SJCRH30 (cell line): ENCODE results near the gene KRTAP1-5. TPM values are rescaled to one million over a fixed set of nuclear protein-coding genes. Genes with fewer than 3 reads are reported as not detected.
"Not testable (repeated sequence)": the region's sequence is repeated elsewhere in the genome, so short reads cannot be mapped to it uniquely, and the experiment has no call there.

ENCODE experiments used
- DNase-seq, 2 experiments: peaks; one replicate each; pipeline ENCODE4 v3.0.0-alpha.2; 2015 to 2020
- H3K27ac ChIP-seq: fragments of 250-450 bp; sonication (Bioruptor Pico); 2 replicates; pipeline ENCODE4 v1.5.1; 2020; ENCODE audit warnings: mild to moderate bottlenecking, moderate library complexity
- H3K27me3 ChIP-seq: fragments of 250-450 bp; sonication (Bioruptor Pico); 2 replicates; pipeline ENCODE4 v1.5.1; 2020; ENCODE audit warnings: mild to moderate bottlenecking, moderate library complexity
- H3K36me3 ChIP-seq: fragments of 250-450 bp; sonication (Bioruptor Pico); 2 replicates; pipeline ENCODE4 v1.5.1; 2020; ENCODE audit warnings: mild to moderate bottlenecking, moderate library complexity
- H3K4me1 ChIP-seq: fragments of 250-450 bp; sonication (Bioruptor Pico); 2 replicates; pipeline ENCODE4 v1.5.1; 2020; ENCODE audit warnings: mild to moderate bottlenecking, moderate library complexity
- H3K4me3 ChIP-seq: fragments of 250-450 bp; sonication (Bioruptor Pico); 2 replicates; pipeline ENCODE4 v1.5.1; 2020; ENCODE audit warnings: mild to moderate bottlenecking, moderate library complexity
- H3K9me3 ChIP-seq: fragments of 250-450 bp; sonication (Bioruptor Pico); replicated peaks from 2 replicates; pipeline ENCODE4 v1.5.1; 2020; ENCODE audit warnings: mild to moderate bottlenecking, moderate library complexity
- total RNA-seq: library from RNA; depleted of rRNA; stranded (reverse); fragments of >200 nt; shearing (Covaris generic); gene quantifications from 2 replicates; pipeline ENCODE4 v1.2.3, GENCODE V29; 2014; rRNA removed

The KRTAP1-5 gene
- total RNA-seq = not detected in 2 replicates

GRCh38 chr17:41026715-41027471 is at the start of gene KRTAP1-5:
TSS of gene KRTAP1-5 (minus strand) at chr17:41027208. CDS start at chr17:41027155, 53 bp downstream.
- peak; percentile 24 to 36 for DNase-seq
- Histone ChIP-seq H3K27me3 (no peaks in the 10 kb centered on the region), H3K36me3 (no peaks in the 10 kb centered on the region), H3K4me1 (no peaks in the 10 kb centered on the region), H3K9me3 (0 out of 2 replicates have a peak, but pooled peaks cover 5% of the 10 kb centered on the region), H3K4me3 (no peak within 1 kb of the TSS), H3K27ac (no peak within 1 kb of the TSS)

- no peaks in the 10 kb centered on the region for H3K27me3 ChIP-seq
- no peak overlapping the region for H3K27ac ChIP-seq
- H3K4me3 ChIP-seq = no peak overlapping the region
- no peak for DNase-seq
- no peaks in the 10 kb centered on the region for H3K36me3 ChIP-seq
- no peaks in the 10 kb centered on the region for H3K9me3 ChIP-seq
- peaks cover 7% of the 10 kb centered on the region for H3K4me1 ChIP-seq
Measured at GRCh38 chr17:41076788-41077187, 49.8 kb upstream of the KRTAP1-5 start.

- Histone ChIP-seq H3K9me3 (no peaks in the 10 kb centered on the region), H3K27ac (no peak overlapping the region), H3K27me3 (no peaks in the 10 kb centered on the region), H3K4me3 (no peak overlapping the region), H3K36me3 (no peaks in the 10 kb centered on the region), H3K4me1 (peaks cover 25% of the 10 kb centered on the region)
- DNase-seq = no peak
Measured at GRCh38 chr17:41073676-41074075, 46.7 kb upstream of the KRTAP1-5 start.

GRCh38 chr17:41071606-41072360 is 44.8 kb upstream of the KRTAP1-5 start:
- Histone ChIP-seq H3K4me3 (no peak overlapping the region), H3K9me3 (no peaks in the 10 kb centered on the region), H3K4me1 (peaks cover 27% of the 10 kb centered on the region), H3K27ac (peak overlapping the region; percentile 77), H3K27me3 (no peaks in the 10 kb centered on the region), H3K36me3 (no peaks in the 10 kb centered on the region)
- DNase-seq = peak; percentile 98

GRCh38 chr17:41069031-41069430 is 42.0 kb upstream of the KRTAP1-5 start:
- Histone ChIP-seq H3K36me3 (no peaks in the 10 kb centered on the region), H3K27ac (no peak overlapping the region), H3K27me3 (no peaks in the 10 kb centered on the region), H3K4me1 (peaks cover 51% of the 10 kb centered on the region), H3K4me3 (no peak overlapping the region), H3K9me3 (no peaks in the 10 kb centered on the region)
- no peak for DNase-seq

- Histone ChIP-seq H3K27ac (no peak overlapping the region), H3K27me3 (no peaks in the 10 kb centered on the region), H3K9me3 (no peaks in the 10 kb centered on the region), H3K4me1 (peaks cover 57% of the 10 kb centered on the region), H3K36me3 (no peaks in the 10 kb centered on the region), H3K4me3 (no peak overlapping the region)
- DNase-seq = no peak
Measured at GRCh38 chr17:41067281-41067680, 40.3 kb upstream of the KRTAP1-5 start.

- Histone ChIP-seq H3K4me3 (no peak within 1 kb of the TSS), H3K27ac (0 out of 2 replicates have a peak within 1 kb of the TSS, but pooled peaks have one; percentile 8), H3K4me1 (peaks cover 59% of the 10 kb centered on the region), H3K27me3 (no peaks in the 10 kb centered on the region), H3K9me3 (no peaks in the 10 kb centered on the region), H3K36me3 (no peaks in the 10 kb centered on the region)
- DNase-seq = peak; percentile 13 to 17
Measured at GRCh38 chr17:41065829-41066624, 39.0 kb upstream of the KRTAP1-5 start, which contains the start of gene KRTAP2-4. TSS of gene KRTAP2-4 (minus strand) at chr17:41065879. CDS start at chr17:41065845, 34 bp downstream.

- H3K4me1 ChIP-seq = peaks cover 59% of the 10 kb centered on the region
- H3K36me3 ChIP-seq = not testable (repeated sequence)
Measured at GRCh38 chr17:41065016-41065689, 38.1 kb upstream of the KRTAP1-5 start.

GRCh38 chr17:41064301-41064700 is 37.3 kb upstream of the KRTAP1-5 start:
- Histone ChIP-seq H3K9me3 (no peaks in the 10 kb centered on the region), H3K27me3 (no peaks in the 10 kb centered on the region), H3K4me3 (no peak overlapping the region), H3K4me1 (peaks cover 62% of the 10 kb centered on the region), H3K27ac (0 out of 2 replicates have a peak overlapping the region, but pooled peaks have one; percentile 8), H3K36me3 (no peaks in the 10 kb centered on the region)
- peak; percentile 36 to 67 for DNase-seq

More at GRCh38 chr17:41065016-41065689, 38.1 kb upstream of the KRTAP1-5 start:
- not testable (repeated sequence) for H3K9me3 ChIP-seq, H3K4me3 ChIP-seq, H3K27me3 ChIP-seq, DNase-seq, H3K27ac ChIP-seq

GRCh38 chr17:41063449-41063848 is 36.4 kb upstream of the KRTAP1-5 start:
- Histone ChIP-seq H3K27ac (no peak overlapping the region), H3K4me3 (no peak overlapping the region), H3K36me3 (no peaks in the 10 kb centered on the region), H3K9me3 (no peaks in the 10 kb centered on the region), H3K27me3 (no peaks in the 10 kb centered on the region), H3K4me1 (peaks cover 68% of the 10 kb centered on the region)
- DNase-seq = no peak

GRCh38 chr17:41061964-41062363 is 35.0 kb upstream of the KRTAP1-5 start:
- no peaks in the 10 kb centered on the region for H3K36me3 ChIP-seq
- peaks cover 68% of the 10 kb centered on the region for H3K4me1 ChIP-seq
- no peak overlapping the region for H3K4me3 ChIP-seq
- no peak for DNase-seq
- H3K27me3 ChIP-seq = no peaks in the 10 kb centered on the region
- H3K9me3 ChIP-seq = peaks cover 6% of the 10 kb centered on the region; the same call in 1 of the 2 replicates
- H3K27ac ChIP-seq = peak overlapping the region; percentile 16; the same call in 1 of the 2 replicates

GRCh38 chr17:41060052-41060604 is 33.1 kb upstream of the KRTAP1-5 start, which contains the start of gene KRTAP2-3:
TSS of gene KRTAP2-3 (minus strand) at chr17:41060114. CDS start at chr17:41060050, 64 bp downstream.
- H3K36me3 ChIP-seq = no peaks in the 10 kb centered on the region
- H3K4me3 ChIP-seq = no peak within 1 kb of the TSS
- peaks cover 56% of the 10 kb centered on the region for H3K4me1 ChIP-seq
- peak; percentile 33 to 48 for DNase-seq
- H3K27ac ChIP-seq = peak within 1 kb of the TSS; percentile 48
- no peaks in the 10 kb centered on the region for H3K27me3 ChIP-seq
- peaks cover 6% of the 10 kb centered on the region; the same call in 1 of the 2 replicates for H3K9me3 ChIP-seq

GRCh38 chr17:41059276-41060051 is 32.5 kb upstream of the KRTAP1-5 start:
- DNase-seq = peak; percentile 9 to 30
- H3K27me3 ChIP-seq, H3K4me3 ChIP-seq, H3K9me3 ChIP-seq, H3K36me3 ChIP-seq: not testable (repeated sequence)
- peak overlapping the region; percentile 48 for H3K27ac ChIP-seq
- peaks cover 50% of the 10 kb centered on the region for H3K4me1 ChIP-seq
